Measurements from ENCODE around the gene RELN.
"Not testable (repeated sequence)": the region's sequence is repeated elsewhere in the genome, so short reads cannot be mapped to it uniquely, and the experiment has no call there.

The RELN gene

DNA sequence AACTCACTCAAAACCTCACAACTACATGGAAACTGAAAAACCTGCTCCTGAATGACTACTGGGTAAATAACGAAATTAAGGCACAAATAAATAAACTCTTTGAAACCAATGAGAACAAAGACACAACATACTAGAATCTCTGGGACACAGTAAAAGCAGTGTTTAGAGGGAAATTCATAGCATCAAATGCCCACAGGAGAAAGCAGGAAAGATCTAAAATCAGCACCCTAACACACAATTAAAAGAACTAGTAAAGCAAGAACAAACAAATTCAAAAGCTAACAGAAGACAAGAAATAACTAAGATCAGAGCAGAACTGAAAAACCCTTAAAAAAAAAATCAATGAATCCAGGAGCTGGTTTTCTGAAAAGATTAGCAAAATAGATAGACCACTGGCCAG, 202.4 kb downstream of the RELN start:
- H3K9ac ChIP-seq (ENCODE audit: low read depth in 1 of 2, low read length in 2 of 2); H3K27me3 ChIP-seq (ENCODE audit: control insufficient read depth in 1 of 2, insufficient read depth in 2 of 2, low read length in 2 of 2); H3K4me1 ChIP-seq (ENCODE audit: control insufficient read depth in 1 of 2, insufficient read depth in 2 of 2, low read length in 2 of 2); H3K36me3 ChIP-seq (ENCODE audit: control insufficient read depth in 1 of 2, insufficient read depth in 2 of 2, low read length in 2 of 2); H3K4me3 ChIP-seq (ENCODE audit: low read depth in 1 of 2, low read length in 2 of 2); H3K9me3 ChIP-seq (ENCODE audit: control insufficient read depth in 1 of 2, low read length in 2 of 2); H3K27ac ChIP-seq (ENCODE audit: low read depth, low read length): not testable (repeated sequence)

DNA sequence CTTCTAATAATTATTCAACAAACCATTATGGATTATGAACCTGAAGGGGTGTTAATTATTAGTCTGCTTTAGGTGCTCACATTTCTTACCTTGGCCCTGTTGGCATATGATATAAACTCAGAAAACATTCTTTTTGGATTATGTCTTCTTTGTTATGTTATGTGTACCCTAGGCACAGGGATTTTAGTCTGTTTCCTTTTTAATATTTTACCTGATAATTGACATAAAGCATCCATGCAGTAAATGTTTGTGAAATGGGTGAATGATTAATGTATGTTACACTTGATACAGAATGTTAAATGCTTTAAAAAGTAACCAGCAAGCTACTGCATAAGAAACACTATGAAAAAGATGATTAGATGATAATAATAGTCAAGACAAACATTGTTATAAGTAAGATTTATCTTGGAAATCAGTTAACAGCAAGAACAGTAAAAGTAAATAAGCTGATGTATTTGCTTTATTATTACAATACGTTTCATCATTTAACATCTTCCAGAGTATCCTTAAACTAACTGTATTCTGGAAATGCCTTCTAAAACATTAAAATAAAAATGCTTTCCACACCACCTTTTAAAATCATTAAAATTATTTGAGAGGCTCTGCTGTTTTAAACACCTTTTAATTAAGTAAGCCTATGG, 204.7 kb downstream of the RELN start:
- H3K4me3 ChIP-seq (ENCODE audit: low read depth in 1 of 2, low read length in 2 of 2) = no peak overlapping the region
- H3K27ac ChIP-seq (ENCODE audit: low read depth, low read length) = no peak overlapping the region
- H3K27me3 ChIP-seq (ENCODE audit: control insufficient read depth in 1 of 2, insufficient read depth in 2 of 2, low read length in 2 of 2) = no peaks in the 10 kb centered on the region
- H3K4me1 ChIP-seq (ENCODE audit: control insufficient read depth in 1 of 2, insufficient read depth in 2 of 2, low read length in 2 of 2) = no peaks in the 10 kb centered on the region
- H3K9me3 ChIP-seq (ENCODE audit: control insufficient read depth in 1 of 2, low read length in 2 of 2) = no peaks in the 10 kb centered on the region
- H3K36me3 ChIP-seq (ENCODE audit: control insufficient read depth in 1 of 2, insufficient read depth in 2 of 2, low read length in 2 of 2) = no peaks in the 10 kb centered on the region
- no peak overlapping the region for H3K9ac ChIP-seq (ENCODE audit: low read depth in 1 of 2, low read length in 2 of 2)

- Histone ChIP-seq H3K27me3 (ENCODE audit: control insufficient read depth in 1 of 2, insufficient read depth in 2 of 2, low read length in 2 of 2) (no peaks in the 10 kb centered on the region), H3K36me3 (ENCODE audit: control insufficient read depth in 1 of 2, insufficient read depth in 2 of 2, low read length in 2 of 2) (no peaks in the 10 kb centered on the region), H3K9me3 (ENCODE audit: control insufficient read depth in 1 of 2, low read length in 2 of 2) (no peaks in the 10 kb centered on the region), H3K4me1 (ENCODE audit: control insufficient read depth in 1 of 2, insufficient read depth in 2 of 2, low read length in 2 of 2) (no peaks in the 10 kb centered on the region), H3K4me3 (ENCODE audit: low read depth in 1 of 2, low read length in 2 of 2) (no peak overlapping the region), H3K9ac (ENCODE audit: low read depth in 1 of 2, low read length in 2 of 2) (no peak overlapping the region), H3K27ac (ENCODE audit: low read depth, low read length) (no peak overlapping the region)
Observed at GRCh38 chr7:103781409-103781808, 208.0 kb downstream of the RELN start.

DNA sequence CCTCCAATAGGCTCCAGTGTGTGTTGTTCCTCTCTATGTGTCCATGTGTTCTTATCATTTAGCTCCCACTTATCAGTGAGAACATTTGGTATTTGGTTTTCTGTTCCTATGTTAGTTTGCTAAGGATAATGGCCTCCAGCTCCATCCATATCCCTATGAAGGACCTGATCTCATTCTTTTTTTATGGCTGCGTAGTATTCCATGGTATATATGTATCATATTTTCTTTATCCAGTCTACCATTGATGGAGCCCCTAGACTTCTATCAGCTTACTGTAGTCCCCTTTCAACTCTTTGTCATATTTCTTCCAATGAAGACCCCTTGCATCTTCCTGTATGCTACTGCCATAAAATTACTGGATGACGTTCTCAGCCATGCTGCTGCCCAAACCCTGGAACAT, 208.9 kb downstream of the RELN start:
- not testable (repeated sequence) for H3K4me3 ChIP-seq (ENCODE audit: low read depth in 1 of 2, low read length in 2 of 2); H3K9ac ChIP-seq (ENCODE audit: low read depth in 1 of 2, low read length in 2 of 2); H3K4me1 ChIP-seq (ENCODE audit: control insufficient read depth in 1 of 2, insufficient read depth in 2 of 2, low read length in 2 of 2); H3K27me3 ChIP-seq (ENCODE audit: control insufficient read depth in 1 of 2, insufficient read depth in 2 of 2, low read length in 2 of 2); H3K27ac ChIP-seq (ENCODE audit: low read depth, low read length); H3K36me3 ChIP-seq (ENCODE audit: control insufficient read depth in 1 of 2, insufficient read depth in 2 of 2, low read length in 2 of 2); H3K9me3 ChIP-seq (ENCODE audit: control insufficient read depth in 1 of 2, low read length in 2 of 2)

DNA sequence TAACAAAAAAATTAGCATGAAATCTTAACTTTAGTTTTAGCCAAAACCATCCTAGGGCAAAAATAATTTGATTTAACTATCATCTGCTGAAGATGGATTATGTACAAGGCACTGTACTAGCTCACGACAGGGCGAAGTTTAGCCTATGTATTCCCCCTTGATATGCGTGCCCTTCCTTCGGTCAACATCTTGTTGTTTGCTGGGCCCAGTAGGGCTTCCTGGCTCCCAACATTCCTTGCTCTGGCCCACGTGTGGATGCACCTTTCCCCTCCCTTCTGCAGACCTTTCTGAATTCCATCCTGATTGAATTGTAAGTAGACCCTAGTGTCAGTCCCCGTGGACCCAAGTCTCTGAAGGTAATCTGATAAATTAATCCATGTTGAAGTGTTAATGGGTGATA, 212.0 kb downstream of the RELN start:
- H3K9ac ChIP-seq (ENCODE audit: low read depth in 1 of 2, low read length in 2 of 2) = no peak overlapping the region
- H3K9me3 ChIP-seq (ENCODE audit: control insufficient read depth in 1 of 2, low read length in 2 of 2) = no peaks in the 10 kb centered on the region
- H3K36me3 ChIP-seq (ENCODE audit: control insufficient read depth in 1 of 2, insufficient read depth in 2 of 2, low read length in 2 of 2) = no peaks in the 10 kb centered on the region
- no peak overlapping the region for H3K4me3 ChIP-seq (ENCODE audit: low read depth in 1 of 2, low read length in 2 of 2)
- H3K27me3 ChIP-seq (ENCODE audit: control insufficient read depth in 1 of 2, insufficient read depth in 2 of 2, low read length in 2 of 2) = no peaks in the 10 kb centered on the region
- no peaks in the 10 kb centered on the region for H3K4me1 ChIP-seq (ENCODE audit: control insufficient read depth in 1 of 2, insufficient read depth in 2 of 2, low read length in 2 of 2)
- H3K27ac ChIP-seq (ENCODE audit: low read depth, low read length) = no peak overlapping the region

DNA sequence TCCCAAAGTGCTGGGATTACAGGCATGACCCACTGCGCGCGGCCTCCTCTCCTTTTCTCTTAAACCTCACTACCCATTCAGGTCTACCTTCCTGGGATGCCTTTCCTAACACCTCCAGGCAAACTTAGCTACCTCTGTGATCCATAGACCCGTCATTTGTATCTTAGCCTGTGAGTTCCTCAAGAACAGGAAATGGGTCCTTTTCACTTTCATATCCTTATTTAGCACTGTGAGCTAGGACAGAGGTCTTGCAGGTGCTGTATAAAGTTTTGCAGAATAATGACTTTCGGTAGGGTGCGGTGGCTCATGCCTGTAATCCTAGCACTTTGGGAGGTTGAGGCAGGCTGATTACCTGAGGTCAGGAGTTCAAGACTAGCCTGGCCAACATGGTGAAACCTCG, 215.7 kb downstream of the RELN start:
- H3K9me3 ChIP-seq (ENCODE audit: control insufficient read depth in 1 of 2, low read length in 2 of 2) = no peaks in the 10 kb centered on the region
- no peak overlapping the region for H3K9ac ChIP-seq (ENCODE audit: low read depth in 1 of 2, low read length in 2 of 2)
- H3K36me3 ChIP-seq (ENCODE audit: control insufficient read depth in 1 of 2, insufficient read depth in 2 of 2, low read length in 2 of 2) = no peaks in the 10 kb centered on the region
- no peaks in the 10 kb centered on the region for H3K4me1 ChIP-seq (ENCODE audit: control insufficient read depth in 1 of 2, insufficient read depth in 2 of 2, low read length in 2 of 2)
- no peak overlapping the region for H3K27ac ChIP-seq (ENCODE audit: low read depth, low read length)
- no peak overlapping the region for H3K4me3 ChIP-seq (ENCODE audit: low read depth in 1 of 2, low read length in 2 of 2)
- no peaks in the 10 kb centered on the region for H3K27me3 ChIP-seq (ENCODE audit: control insufficient read depth in 1 of 2, insufficient read depth in 2 of 2, low read length in 2 of 2)

- Histone ChIP-seq H3K9ac (ENCODE audit: low read depth in 1 of 2, low read length in 2 of 2) (no peak overlapping the region), H3K27ac (ENCODE audit: low read depth, low read length) (no peak overlapping the region), H3K27me3 (ENCODE audit: control insufficient read depth in 1 of 2, insufficient read depth in 2 of 2, low read length in 2 of 2) (no peaks in the 10 kb centered on the region), H3K36me3 (ENCODE audit: control insufficient read depth in 1 of 2, insufficient read depth in 2 of 2, low read length in 2 of 2) (no peaks in the 10 kb centered on the region), H3K9me3 (ENCODE audit: control insufficient read depth in 1 of 2, low read length in 2 of 2) (no peaks in the 10 kb centered on the region), H3K4me3 (ENCODE audit: low read depth in 1 of 2, low read length in 2 of 2) (no peak overlapping the region), H3K4me1 (ENCODE audit: control insufficient read depth in 1 of 2, insufficient read depth in 2 of 2, low read length in 2 of 2) (no peaks in the 10 kb centered on the region)
Observed at GRCh38 chr7:103772171-103772773, 217.2 kb downstream of the RELN start.

GRCh38 chr7:103771294-103771693, 218.2 kb downstream of the RELN start:
- Histone ChIP-seq H3K4me3 (ENCODE audit: low read depth in 1 of 2, low read length in 2 of 2) (no peak overlapping the region), H3K36me3 (ENCODE audit: control insufficient read depth in 1 of 2, insufficient read depth in 2 of 2, low read length in 2 of 2) (no peaks in the 10 kb centered on the region), H3K27me3 (ENCODE audit: control insufficient read depth in 1 of 2, insufficient read depth in 2 of 2, low read length in 2 of 2) (no peaks in the 10 kb centered on the region), H3K9ac (ENCODE audit: low read depth in 1 of 2, low read length in 2 of 2) (no peak overlapping the region), H3K9me3 (ENCODE audit: control insufficient read depth in 1 of 2, low read length in 2 of 2) (no peaks in the 10 kb centered on the region), H3K27ac (ENCODE audit: low read depth, low read length) (no peak overlapping the region), H3K4me1 (ENCODE audit: control insufficient read depth in 1 of 2, insufficient read depth in 2 of 2, low read length in 2 of 2) (no peaks in the 10 kb centered on the region)

DNA sequence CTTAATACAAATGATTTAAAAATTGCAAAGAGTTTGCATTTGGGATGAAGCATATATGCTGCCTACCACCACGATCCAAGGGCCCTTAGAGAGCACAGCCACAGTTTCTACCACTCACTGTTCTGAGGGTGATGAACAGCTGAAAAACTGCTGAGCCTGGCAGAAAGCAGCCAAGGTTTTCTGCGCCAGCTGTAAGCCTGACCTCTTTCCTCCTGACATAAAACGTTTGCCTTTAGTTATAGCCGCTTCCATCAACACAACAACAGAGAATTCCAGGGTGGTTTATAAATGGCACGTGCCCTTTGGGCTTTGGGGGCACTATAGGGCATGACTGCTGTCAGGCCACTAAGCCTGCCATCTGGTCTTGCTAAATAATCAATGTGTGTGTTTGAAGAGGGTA, 222.8 kb downstream of the RELN start:
- Histone ChIP-seq H3K4me1 (ENCODE audit: control insufficient read depth in 1 of 2, insufficient read depth in 2 of 2, low read length in 2 of 2) (no peaks in the 10 kb centered on the region), H3K9ac (ENCODE audit: low read depth in 1 of 2, low read length in 2 of 2) (no peak overlapping the region), H3K27ac (ENCODE audit: low read depth, low read length) (no peak overlapping the region), H3K27me3 (ENCODE audit: control insufficient read depth in 1 of 2, insufficient read depth in 2 of 2, low read length in 2 of 2) (no peaks in the 10 kb centered on the region), H3K36me3 (ENCODE audit: control insufficient read depth in 1 of 2, insufficient read depth in 2 of 2, low read length in 2 of 2) (no peaks in the 10 kb centered on the region), H3K4me3 (ENCODE audit: low read depth in 1 of 2, low read length in 2 of 2) (no peak overlapping the region), H3K9me3 (ENCODE audit: control insufficient read depth in 1 of 2, low read length in 2 of 2) (no peaks in the 10 kb centered on the region)

GRCh38 chr7:103765901-103766300, 223.6 kb downstream of the RELN start:
- no peaks in the 10 kb centered on the region for H3K9me3 ChIP-seq (ENCODE audit: control insufficient read depth in 1 of 2, low read length in 2 of 2)
- no peaks in the 10 kb centered on the region for H3K27me3 ChIP-seq (ENCODE audit: control insufficient read depth in 1 of 2, insufficient read depth in 2 of 2, low read length in 2 of 2)
- H3K4me1 ChIP-seq (ENCODE audit: control insufficient read depth in 1 of 2, insufficient read depth in 2 of 2, low read length in 2 of 2) = no peaks in the 10 kb centered on the region
- H3K4me3 ChIP-seq (ENCODE audit: low read depth in 1 of 2, low read length in 2 of 2) = no peak overlapping the region
- H3K27ac ChIP-seq (ENCODE audit: low read depth, low read length) = no peak overlapping the region
- H3K9ac ChIP-seq (ENCODE audit: low read depth in 1 of 2, low read length in 2 of 2) = no peak overlapping the region
- H3K36me3 ChIP-seq (ENCODE audit: control insufficient read depth in 1 of 2, insufficient read depth in 2 of 2, low read length in 2 of 2) = no peaks in the 10 kb centered on the region

Measured in duodenal mucosa (tissue), 2 donors.